Measurements from ENCODE around the gene FICD. TPM values are rescaled to one million over a fixed set of nuclear protein-coding genes. Genes with fewer than 3 reads are reported as not detected.
A peak's percentile ranks its signal among the peaks of the same experiment; 100 is the strongest.

FICD gene
- total and polyA plus RNA-seq, 2 of the 13 experiments (the other 11 are each of a cell fraction or from before 2014, with no cell fraction given), result 0.99 to 3.0 TPM

DNA sequence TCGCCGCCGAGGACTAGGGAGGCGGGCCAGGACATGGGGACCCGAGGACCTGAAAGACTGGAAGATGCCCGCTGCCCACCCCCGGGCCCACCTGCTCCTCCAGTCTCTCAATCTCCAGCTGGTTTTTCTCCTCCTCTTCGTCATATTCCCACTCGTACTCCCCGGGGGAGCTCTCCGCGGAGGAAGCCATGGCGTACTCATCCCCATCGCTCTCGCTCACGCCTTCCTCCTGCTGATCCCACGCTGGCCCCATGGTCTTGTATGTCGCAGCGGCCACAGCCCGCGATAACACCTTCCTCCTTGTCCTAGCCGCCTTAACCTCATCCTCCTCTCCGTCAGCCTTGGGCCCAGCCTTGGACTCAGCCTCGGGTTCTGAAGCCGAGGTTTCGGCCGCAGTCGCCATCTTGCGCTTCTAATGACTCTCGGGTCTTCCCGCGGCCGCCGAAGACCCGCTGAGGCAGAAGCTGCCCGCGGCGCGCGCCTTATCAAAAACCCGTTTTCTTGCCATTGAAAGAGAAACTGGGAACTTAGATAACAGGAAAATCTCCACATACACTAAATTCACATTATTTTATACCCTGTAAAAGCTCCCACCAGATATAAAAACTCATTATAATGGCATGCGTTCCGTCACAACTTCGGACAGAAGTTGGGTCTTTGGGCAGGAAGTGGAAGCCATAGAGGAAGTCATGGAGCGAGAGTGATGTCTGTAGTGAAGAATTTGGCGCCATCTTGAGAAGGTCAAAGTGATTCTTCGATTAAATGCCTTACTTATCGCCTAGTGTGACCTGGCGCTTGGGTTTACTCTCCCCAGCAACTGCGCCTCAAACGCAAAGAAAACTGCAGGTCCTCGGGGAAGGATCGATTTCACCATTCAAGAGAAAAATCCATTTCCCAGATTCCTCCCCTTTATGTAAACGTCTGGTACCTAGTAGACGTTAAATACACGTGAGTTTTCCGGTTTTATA lies 46.0 kb downstream of the FICD start, which contains the start of gene SART3 (continued):
- 0 out of 2 replicates have a peak, but pooled peaks have one; percentile 2 for TF ChIP-seq FOXA3 (CRISPR knock-in tag; IDR thresholded peaks at IDR 0.05)
- TF ChIP-seq, protein P1, sequence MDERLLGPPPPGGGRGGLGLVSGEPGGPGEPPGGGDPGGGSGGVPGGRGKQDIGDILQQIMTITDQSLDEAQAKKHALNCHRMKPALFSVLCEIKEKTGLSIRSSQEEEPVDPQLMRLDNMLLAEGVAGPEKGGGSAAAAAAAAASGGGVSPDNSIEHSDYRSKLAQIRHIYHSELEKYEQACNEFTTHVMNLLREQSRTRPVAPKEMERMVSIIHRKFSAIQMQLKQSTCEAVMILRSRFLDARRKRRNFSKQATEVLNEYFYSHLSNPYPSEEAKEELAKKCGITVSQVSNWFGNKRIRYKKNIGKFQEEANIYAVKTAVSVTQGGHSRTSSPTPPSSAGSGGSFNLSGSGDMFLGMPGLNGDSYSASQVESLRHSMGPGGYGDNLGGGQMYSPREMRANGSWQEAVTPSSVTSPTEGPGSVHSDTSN (CRISPR knock-in tag; IDR thresholded peaks at IDR 0.05), result no peak
- TF ChIP-seq, protein P2, sequence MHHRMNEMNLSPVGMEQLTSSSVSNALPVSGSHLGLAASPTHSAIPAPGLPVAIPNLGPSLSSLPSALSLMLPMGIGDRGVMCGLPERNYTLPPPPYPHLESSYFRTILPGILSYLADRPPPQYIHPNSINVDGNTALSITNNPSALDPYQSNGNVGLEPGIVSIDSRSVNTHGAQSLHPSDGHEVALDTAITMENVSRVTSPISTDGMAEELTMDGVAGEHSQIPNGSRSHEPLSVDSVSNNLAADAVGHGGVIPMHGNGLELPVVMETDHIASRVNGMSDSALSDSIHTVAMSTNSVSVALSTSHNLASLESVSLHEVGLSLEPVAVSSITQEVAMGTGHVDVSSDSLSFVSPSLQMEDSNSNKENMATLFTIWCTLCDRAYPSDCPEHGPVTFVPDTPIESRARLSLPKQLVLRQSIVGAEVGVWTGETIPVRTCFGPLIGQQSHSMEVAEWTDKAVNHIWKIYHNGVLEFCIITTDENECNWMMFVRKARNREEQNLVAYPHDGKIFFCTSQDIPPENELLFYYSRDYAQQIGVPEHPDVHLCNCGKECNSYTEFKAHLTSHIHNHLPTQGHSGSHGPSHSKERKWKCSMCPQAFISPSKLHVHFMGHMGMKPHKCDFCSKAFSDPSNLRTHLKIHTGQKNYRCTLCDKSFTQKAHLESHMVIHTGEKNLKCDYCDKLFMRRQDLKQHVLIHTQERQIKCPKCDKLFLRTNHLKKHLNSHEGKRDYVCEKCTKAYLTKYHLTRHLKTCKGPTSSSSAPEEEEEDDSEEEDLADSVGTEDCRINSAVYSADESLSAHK (CRISPR knock-in tag; IDR thresholded peaks at IDR 0.05; ENCODE audit: borderline replicate concordance), result no peak
- TF ChIP-seq ZNF546 (CRISPR knock-in tag; conservative IDR thresholded peaks at IDR 0.05), result no peak
- TF ChIP-seq MED1 (CRISPR knock-in tag; IDR thresholded peaks at IDR 0.05), result no peak; the same call in 1 of the 2 replicates
- TF ChIP-seq HMG20B (CRISPR knock-in tag; conservative IDR thresholded peaks at IDR 0.05), result no peak
- TF ChIP-seq HDAC6 (IDR thresholded peaks at IDR 0.05; ENCODE audit: low read depth, low read length), result peak; percentile 98; the same call in 1 of the 2 replicates
- no peak for TF ChIP-seq GLI4 (CRISPR knock-in tag; IDR thresholded peaks at IDR 0.05; ENCODE audit: borderline replicate concordance)
- TF ChIP-seq ZSCAN21 (CRISPR knock-in tag; IDR thresholded peaks at IDR 0.05; ENCODE audit: borderline replicate concordance), result no peak
- TF ChIP-seq ZSCAN25 (CRISPR knock-in tag; IDR thresholded peaks at IDR 0.05), result peak; percentile 17; the same call in 1 of the 2 replicates
- TF ChIP-seq SAP130 (CRISPR knock-in tag; IDR thresholded peaks at IDR 0.05; ENCODE audit: low read depth), result peak; percentile 80
- TF ChIP-seq, protein P3, sequence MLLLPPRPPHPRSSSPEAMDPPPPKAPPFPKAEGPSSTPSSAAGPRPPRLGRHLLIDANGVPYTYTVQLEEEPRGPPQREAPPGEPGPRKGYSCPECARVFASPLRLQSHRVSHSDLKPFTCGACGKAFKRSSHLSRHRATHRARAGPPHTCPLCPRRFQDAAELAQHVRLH (CRISPR knock-in tag; IDR thresholded peaks at IDR 0.05; ENCODE audit: borderline replicate concordance, low read depth), result 0 out of 2 replicates have a peak, but pooled peaks have one; percentile 44
- TF ChIP-seq ZNF878 (CRISPR knock-in tag; IDR thresholded peaks at IDR 0.05), result no peak
- TF ChIP-seq, protein P4, sequence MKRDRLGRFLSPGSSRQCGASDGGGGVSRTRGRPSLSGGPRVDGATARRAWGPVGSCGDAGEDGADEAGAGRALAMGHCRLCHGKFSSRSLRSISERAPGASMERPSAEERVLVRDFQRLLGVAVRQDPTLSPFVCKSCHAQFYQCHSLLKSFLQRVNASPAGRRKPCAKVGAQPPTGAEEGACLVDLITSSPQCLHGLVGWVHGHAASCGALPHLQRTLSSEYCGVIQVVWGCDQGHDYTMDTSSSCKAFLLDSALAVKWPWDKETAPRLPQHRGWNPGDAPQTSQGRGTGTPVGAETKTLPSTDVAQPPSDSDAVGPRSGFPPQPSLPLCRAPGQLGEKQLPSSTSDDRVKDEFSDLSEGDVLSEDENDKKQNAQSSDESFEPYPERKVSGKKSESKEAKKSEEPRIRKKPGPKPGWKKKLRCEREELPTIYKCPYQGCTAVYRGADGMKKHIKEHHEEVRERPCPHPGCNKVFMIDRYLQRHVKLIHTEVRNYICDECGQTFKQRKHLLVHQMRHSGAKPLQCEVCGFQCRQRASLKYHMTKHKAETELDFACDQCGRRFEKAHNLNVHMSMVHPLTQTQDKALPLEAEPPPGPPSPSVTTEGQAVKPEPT (CRISPR knock-in tag; IDR thresholded peaks at IDR 0.05; ENCODE audit: low read depth), result peak; percentile 85; the same call in 1 of the 2 replicates
- TF ChIP-seq ZNF343 (CRISPR knock-in tag; IDR thresholded peaks at IDR 0.05), result no peak
- TF ChIP-seq, protein P5, sequence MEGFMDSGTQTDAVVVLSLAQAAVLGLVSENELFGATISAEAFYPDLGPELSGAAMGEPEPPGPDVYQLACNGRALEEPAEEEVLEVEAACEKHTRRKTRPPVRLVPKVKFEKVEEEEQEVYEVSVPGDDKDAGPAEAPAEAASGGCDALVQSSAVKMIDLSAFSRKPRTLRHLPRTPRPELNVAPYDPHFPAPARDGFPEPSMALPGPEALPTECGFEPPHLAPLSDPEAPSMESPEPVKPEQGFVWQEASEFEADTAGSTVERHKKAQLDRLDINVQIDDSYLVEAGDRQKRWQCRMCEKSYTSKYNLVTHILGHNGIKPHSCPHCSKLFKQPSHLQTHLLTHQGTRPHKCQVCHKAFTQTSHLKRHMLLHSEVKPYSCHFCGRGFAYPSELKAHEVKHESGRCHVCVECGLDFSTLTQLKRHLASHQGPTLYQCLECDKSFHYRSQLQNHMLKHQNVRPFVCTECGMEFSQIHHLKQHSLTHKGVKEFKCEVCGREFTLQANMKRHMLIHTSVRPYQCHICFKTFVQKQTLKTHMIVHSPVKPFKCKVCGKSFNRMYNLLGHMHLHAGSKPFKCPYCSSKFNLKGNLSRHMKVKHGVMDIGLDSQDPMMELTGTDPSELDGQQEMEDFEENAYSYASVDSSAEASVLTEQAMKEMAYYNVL (CRISPR knock-in tag; IDR thresholded peaks at IDR 0.05; ENCODE audit: borderline replicate concordance), result 0 out of 2 replicates have a peak, but pooled peaks have one; percentile 13
- no peak for TF ChIP-seq CHD4 (IDR thresholded peaks at IDR 0.05; ENCODE audit: borderline replicate concordance, low read length)
- TF ChIP-seq PCBP1 (IDR thresholded peaks at IDR 0.05; ENCODE audit: borderline replicate concordance, low read depth, low read length), result no peak

Data from HepG2 (cell line).